WTC11 (cell line): ENCODE measurements around the gene MEX3B. TPM values are rescaled to one million over a fixed set of nuclear protein-coding genes. Genes with fewer than 3 reads are reported as not detected.

Experiments
- ATF1 ChIP-seq: sonication (generic); formaldehyde crosslinking; IDR thresholded peaks from 2 replicates; pipeline ENCODE4 v1.8.1; 2023; ENCODE audit warnings: mild to moderate bottlenecking, moderate library complexity, missing genetic modification reagents
- CREM ChIP-seq: sonication (generic); formaldehyde crosslinking; IDR thresholded peaks from 2 replicates; pipeline ENCODE4 v1.8.1; 2022; ENCODE audit warnings: mild to moderate bottlenecking, missing genetic modification reagents, moderate library complexity
- MXD4 ChIP-seq: fragments of 250-450 bp; sonication (Bioruptor Pico); IDR thresholded peaks from 2 replicates; pipeline ENCODE4 v1.8.0; 2021; ENCODE audit warnings: mild to moderate bottlenecking, moderate library complexity, borderline replicate concordance
- NR3C1 ChIP-seq: sonication (generic); formaldehyde crosslinking; conservative IDR thresholded peaks from 2 replicates; pipeline ENCODE4 v1.8.1; 2023; ENCODE audit warnings: low read depth, mild to moderate bottlenecking, missing genetic modification reagents
- PRRX2 ChIP-seq: fragments of 250-450 bp; sonication (Bioruptor Pico); IDR thresholded peaks from 2 replicates; pipeline ENCODE4 v1.8.0; 2021; ENCODE audit warnings: mild to moderate bottlenecking
- RORB ChIP-seq: fragments of 250-450 bp; sonication (Bioruptor Pico); IDR thresholded peaks from 2 replicates; pipeline ENCODE4 v1.9.0; 2021; ENCODE audit warnings: mild to moderate bottlenecking
- SP1 ChIP-seq: sonication (generic); formaldehyde crosslinking; conservative IDR thresholded peaks from 2 replicates; pipeline ENCODE4 v1.8.1; 2022; ENCODE audit warnings: missing genetic modification reagents
- ZNF121 ChIP-seq: sonication (generic); formaldehyde crosslinking; IDR thresholded peaks from 2 replicates; pipeline ENCODE4 v1.8.0; 2023; ENCODE audit warnings: missing genetic modification reagents
- ZNF138 ChIP-seq: sonication (generic); formaldehyde crosslinking; conservative IDR thresholded peaks from 2 replicates; pipeline ENCODE4 v1.8.1; 2022; ENCODE audit warnings: mild to moderate bottlenecking, moderate library complexity, missing genetic modification reagents
- ZNF416 ChIP-seq: fragments of 250-450 bp; sonication (Bioruptor Pico); IDR thresholded peaks from 2 replicates; pipeline ENCODE4 v1.9.0; 2021; ENCODE audit warnings: mild to moderate bottlenecking, inconsistent platforms
- total RNA-seq: library from RNA; stranded (reverse); gene quantifications from 3 replicates; pipeline ENCODE4 v1.2.3, GENCODE V29; 2021
- TF ChIP-seq, protein P1 (sequence below): sonication (generic); formaldehyde crosslinking; IDR thresholded peaks from 2 replicates; pipeline ENCODE4 v1.8.1; 2022; ENCODE audit warnings: low read depth, missing genetic modification reagents, borderline replicate concordance
- TF ChIP-seq, protein P2 (sequence below): sonication (generic); formaldehyde crosslinking; IDR thresholded peaks from 2 replicates; pipeline ENCODE4 v1.8.1; 2023; ENCODE audit warnings: mild to moderate bottlenecking, missing genetic modification reagents
- TF ChIP-seq, protein P3 (sequence below): sonication (generic); formaldehyde crosslinking; IDR thresholded peaks from 2 replicates; pipeline ENCODE4 v1.8.1; 2023; ENCODE audit warnings: mild to moderate bottlenecking, missing genetic modification reagents, moderate library complexity
- TF ChIP-seq, protein P4 (sequence below): sonication (generic); formaldehyde crosslinking; IDR thresholded peaks from 2 replicates; pipeline ENCODE4 v1.8.1; 2022; ENCODE audit warnings: mild to moderate bottlenecking, moderate library complexity, missing genetic modification reagents
- TF ChIP-seq, protein P5 (sequence below): sonication (generic); formaldehyde crosslinking; IDR thresholded peaks from 2 replicates; pipeline ENCODE4 v1.8.1; 2023; ENCODE audit warnings: mild to moderate bottlenecking, moderate library complexity, missing genetic modification reagents
- TF ChIP-seq, protein P6 (sequence below): sonication (generic); formaldehyde crosslinking; IDR thresholded peaks from 2 replicates; pipeline ENCODE4 v1.8.1; 2023; ENCODE audit warnings: mild to moderate bottlenecking, missing genetic modification reagents
- TF ChIP-seq, protein P7 (sequence below): fragments of 250-450 bp; sonication (Bioruptor Pico); IDR thresholded peaks from 2 replicates; pipeline ENCODE4 v1.9.0; 2021; ENCODE audit warnings: mild to moderate bottlenecking, borderline replicate concordance
- TF ChIP-seq, protein P8 (sequence below): sonication (generic); formaldehyde crosslinking; IDR thresholded peaks from 2 replicates; pipeline ENCODE4 v1.8.0; 2022; ENCODE audit warnings: mild to moderate bottlenecking, missing genetic modification reagents
- TF ChIP-seq, protein P9 (sequence below): fragments of 250-450 bp; sonication (Bioruptor Pico); IDR thresholded peaks from 2 replicates; pipeline ENCODE4 v1.8.0; 2021; ENCODE audit warnings: mild to moderate bottlenecking

MEX3B gene
- total RNA-seq, 1 experiment from 2014 or later = 8.8 TPM

DNA sequence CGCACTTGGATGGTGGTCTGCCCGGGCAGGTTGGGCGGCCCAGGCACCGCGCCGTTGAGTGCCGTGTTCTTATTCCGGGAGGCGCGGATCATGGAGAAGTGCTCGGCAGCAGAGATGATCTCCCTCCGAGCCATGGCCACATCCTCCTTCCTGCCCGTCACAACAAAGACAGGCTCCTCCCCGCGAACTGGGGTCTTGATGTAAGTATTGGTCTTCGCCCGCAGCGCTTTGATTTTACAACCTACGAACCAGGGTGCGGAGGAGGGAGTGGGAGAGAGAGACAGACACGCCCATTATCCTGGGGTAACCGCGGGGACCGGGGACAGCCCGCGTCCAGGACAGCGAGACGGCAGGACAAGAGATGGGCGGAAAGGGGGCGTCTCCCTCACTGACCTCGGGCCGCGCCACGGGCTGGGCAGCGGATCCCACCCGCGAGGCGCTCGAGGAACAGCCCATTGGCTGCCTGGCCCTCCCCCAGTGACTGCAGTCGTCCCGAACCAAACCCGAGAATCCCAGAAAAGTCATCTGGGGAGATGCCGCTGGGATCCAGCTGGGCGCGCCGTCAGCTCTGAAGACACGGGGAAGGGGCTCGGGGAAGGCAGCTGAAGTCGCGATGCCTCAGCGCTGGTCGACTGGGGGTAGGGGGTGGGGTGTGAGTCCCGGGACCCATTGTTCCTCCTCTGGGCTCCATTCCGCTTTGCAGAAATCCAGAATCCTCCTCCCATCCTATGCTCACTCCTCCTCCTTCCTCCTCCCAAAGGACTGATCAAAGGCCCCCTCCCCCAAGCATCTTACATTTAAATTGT lies 1.2 kb downstream of the MEX3B start (continued):
- TF ChIP-seq ZNF138 (CRISPR knock-in tag) (no peak), PRRX2 (no peak), ZNF416 (CRISPR knock-in tag) (no peak), MXD4 (no peak), RORB (CRISPR knock-in tag) (no peak), ZNF121 (CRISPR knock-in tag) (peak; percentile 97), ATF1 (CRISPR knock-in tag) (no peak), NR3C1 (CRISPR knock-in tag) (no peak), CREM (CRISPR knock-in tag) (no peak), SP1 (CRISPR knock-in tag) (0 out of 2 replicates have a peak, but pooled peaks have one; percentile 21)
- TF ChIP-seq, protein P1, sequence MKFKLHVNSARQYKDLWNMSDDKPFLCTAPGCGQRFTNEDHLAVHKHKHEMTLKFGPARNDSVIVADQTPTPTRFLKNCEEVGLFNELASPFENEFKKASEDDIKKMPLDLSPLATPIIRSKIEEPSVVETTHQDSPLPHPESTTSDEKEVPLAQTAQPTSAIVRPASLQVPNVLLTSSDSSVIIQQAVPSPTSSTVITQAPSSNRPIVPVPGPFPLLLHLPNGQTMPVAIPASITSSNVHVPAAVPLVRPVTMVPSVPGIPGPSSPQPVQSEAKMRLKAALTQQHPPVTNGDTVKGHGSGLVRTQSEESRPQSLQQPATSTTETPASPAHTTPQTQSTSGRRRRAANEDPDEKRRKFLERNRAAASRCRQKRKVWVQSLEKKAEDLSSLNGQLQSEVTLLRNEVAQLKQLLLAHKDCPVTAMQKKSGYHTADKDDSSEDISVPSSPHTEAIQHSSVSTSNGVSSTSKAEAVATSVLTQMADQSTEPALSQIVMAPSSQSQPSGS (CRISPR knock-in tag) = no peak
- TF ChIP-seq, protein P2, sequence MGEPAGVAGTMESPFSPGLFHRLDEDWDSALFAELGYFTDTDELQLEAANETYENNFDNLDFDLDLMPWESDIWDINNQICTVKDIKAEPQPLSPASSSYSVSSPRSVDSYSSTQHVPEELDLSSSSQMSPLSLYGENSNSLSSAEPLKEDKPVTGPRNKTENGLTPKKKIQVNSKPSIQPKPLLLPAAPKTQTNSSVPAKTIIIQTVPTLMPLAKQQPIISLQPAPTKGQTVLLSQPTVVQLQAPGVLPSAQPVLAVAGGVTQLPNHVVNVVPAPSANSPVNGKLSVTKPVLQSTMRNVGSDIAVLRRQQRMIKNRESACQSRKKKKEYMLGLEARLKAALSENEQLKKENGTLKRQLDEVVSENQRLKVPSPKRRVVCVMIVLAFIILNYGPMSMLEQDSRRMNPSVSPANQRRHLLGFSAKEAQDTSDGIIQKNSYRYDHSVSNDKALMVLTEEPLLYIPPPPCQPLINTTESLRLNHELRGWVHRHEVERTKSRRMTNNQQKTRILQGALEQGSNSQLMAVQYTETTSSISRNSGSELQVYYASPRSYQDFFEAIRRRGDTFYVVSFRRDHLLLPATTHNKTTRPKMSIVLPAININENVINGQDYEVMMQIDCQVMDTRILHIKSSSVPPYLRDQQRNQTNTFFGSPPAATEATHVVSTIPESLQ = no peak
- TF ChIP-seq, protein P3, sequence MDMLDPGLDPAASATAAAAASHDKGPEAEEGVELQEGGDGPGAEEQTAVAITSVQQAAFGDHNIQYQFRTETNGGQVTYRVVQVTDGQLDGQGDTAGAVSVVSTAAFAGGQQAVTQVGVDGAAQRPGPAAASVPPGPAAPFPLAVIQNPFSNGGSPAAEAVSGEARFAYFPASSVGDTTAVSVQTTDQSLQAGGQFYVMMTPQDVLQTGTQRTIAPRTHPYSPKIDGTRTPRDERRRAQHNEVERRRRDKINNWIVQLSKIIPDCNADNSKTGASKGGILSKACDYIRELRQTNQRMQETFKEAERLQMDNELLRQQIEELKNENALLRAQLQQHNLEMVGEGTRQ = no peak
- TF ChIP-seq, protein P4, sequence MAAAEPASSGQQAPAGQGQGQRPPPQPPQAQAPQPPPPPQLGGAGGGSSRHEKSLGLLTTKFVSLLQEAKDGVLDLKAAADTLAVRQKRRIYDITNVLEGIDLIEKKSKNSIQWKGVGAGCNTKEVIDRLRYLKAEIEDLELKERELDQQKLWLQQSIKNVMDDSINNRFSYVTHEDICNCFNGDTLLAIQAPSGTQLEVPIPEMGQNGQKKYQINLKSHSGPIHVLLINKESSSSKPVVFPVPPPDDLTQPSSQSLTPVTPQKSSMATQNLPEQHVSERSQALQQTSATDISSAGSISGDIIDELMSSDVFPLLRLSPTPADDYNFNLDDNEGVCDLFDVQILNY (CRISPR knock-in tag) = no peak
- TF ChIP-seq, protein P5, sequence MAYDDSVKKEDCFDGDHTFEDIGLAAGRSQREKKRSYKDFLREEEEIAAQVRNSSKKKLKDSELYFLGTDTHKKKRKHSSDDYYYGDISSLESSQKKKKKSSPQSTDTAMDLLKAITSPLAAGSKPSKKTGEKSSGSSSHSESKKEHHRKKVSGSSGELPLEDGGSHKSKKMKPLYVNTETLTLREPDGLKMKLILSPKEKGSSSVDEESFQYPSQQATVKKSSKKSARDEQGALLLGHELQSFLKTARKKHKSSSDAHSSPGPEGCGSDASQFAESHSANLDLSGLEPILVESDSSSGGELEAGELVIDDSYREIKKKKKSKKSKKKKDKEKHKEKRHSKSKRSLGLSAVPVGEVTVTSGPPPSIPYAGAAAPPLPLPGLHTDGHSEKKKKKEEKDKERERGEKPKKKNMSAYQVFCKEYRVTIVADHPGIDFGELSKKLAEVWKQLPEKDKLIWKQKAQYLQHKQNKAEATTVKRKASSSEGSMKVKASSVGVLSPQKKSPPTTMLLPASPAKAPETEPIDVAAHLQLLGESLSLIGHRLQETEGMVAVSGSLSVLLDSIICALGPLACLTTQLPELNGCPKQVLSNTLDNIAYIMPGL (CRISPR knock-in tag) = no peak
- TF ChIP-seq, protein P6, sequence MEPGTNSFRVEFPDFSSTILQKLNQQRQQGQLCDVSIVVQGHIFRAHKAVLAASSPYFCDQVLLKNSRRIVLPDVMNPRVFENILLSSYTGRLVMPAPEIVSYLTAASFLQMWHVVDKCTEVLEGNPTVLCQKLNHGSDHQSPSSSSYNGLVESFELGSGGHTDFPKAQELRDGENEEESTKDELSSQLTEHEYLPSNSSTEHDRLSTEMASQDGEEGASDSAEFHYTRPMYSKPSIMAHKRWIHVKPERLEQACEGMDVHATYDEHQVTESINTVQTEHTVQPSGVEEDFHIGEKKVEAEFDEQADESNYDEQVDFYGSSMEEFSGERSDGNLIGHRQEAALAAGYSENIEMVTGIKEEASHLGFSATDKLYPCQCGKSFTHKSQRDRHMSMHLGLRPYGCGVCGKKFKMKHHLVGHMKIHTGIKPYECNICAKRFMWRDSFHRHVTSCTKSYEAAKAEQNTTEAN (CRISPR knock-in tag) = no peak
- TF ChIP-seq, protein P7, sequence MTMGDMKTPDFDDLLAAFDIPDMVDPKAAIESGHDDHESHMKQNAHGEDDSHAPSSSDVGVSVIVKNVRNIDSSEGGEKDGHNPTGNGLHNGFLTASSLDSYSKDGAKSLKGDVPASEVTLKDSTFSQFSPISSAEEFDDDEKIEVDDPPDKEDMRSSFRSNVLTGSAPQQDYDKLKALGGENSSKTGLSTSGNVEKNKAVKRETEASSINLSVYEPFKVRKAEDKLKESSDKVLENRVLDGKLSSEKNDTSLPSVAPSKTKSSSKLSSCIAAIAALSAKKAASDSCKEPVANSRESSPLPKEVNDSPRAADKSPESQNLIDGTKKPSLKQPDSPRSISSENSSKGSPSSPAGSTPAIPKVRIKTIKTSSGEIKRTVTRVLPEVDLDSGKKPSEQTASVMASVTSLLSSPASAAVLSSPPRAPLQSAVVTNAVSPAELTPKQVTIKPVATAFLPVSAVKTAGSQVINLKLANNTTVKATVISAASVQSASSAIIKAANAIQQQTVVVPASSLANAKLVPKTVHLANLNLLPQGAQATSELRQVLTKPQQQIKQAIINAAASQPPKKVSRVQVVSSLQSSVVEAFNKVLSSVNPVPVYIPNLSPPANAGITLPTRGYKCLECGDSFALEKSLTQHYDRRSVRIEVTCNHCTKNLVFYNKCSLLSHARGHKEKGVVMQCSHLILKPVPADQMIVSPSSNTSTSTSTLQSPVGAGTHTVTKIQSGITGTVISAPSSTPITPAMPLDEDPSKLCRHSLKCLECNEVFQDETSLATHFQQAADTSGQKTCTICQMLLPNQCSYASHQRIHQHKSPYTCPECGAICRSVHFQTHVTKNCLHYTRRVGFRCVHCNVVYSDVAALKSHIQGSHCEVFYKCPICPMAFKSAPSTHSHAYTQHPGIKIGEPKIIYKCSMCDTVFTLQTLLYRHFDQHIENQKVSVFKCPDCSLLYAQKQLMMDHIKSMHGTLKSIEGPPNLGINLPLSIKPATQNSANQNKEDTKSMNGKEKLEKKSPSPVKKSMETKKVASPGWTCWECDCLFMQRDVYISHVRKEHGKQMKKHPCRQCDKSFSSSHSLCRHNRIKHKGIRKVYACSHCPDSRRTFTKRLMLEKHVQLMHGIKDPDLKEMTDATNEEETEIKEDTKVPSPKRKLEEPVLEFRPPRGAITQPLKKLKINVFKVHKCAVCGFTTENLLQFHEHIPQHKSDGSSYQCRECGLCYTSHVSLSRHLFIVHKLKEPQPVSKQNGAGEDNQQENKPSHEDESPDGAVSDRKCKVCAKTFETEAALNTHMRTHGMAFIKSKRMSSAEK (CRISPR knock-in tag) = no peak
- TF ChIP-seq, protein P8, sequence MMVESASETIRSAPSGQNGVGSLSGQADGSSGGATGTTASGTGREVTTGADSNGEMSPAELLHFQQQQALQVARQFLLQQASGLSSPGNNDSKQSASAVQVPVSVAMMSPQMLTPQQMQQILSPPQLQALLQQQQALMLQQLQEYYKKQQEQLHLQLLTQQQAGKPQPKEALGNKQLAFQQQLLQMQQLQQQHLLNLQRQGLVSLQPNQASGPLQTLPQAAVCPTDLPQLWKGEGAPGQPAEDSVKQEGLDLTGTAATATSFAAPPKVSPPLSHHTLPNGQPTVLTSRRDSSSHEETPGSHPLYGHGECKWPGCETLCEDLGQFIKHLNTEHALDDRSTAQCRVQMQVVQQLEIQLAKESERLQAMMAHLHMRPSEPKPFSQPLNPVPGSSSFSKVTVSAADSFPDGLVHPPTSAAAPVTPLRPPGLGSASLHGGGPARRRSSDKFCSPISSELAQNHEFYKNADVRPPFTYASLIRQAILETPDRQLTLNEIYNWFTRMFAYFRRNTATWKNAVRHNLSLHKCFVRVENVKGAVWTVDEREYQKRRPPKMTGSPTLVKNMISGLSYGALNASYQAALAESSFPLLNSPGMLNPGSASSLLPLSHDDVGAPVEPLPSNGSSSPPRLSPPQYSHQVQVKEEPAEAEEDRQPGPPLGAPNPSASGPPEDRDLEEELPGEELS (CRISPR knock-in tag) = no peak
- TF ChIP-seq, protein P9, sequence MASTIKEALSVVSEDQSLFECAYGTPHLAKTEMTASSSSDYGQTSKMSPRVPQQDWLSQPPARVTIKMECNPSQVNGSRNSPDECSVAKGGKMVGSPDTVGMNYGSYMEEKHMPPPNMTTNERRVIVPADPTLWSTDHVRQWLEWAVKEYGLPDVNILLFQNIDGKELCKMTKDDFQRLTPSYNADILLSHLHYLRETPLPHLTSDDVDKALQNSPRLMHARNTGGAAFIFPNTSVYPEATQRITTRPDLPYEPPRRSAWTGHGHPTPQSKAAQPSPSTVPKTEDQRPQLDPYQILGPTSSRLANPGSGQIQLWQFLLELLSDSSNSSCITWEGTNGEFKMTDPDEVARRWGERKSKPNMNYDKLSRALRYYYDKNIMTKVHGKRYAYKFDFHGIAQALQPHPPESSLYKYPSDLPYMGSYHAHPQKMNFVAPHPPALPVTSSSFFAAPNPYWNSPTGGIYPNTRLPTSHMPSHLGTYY (CRISPR knock-in tag) = no peak
